Adipocyte (in vitro differentiated cells): ENCODE measurements around the gene MAPK8.
"Not testable (repeated sequence)": the region's sequence is repeated elsewhere in the genome, so short reads cannot be mapped to it uniquely, and the experiment has no call there.

Experiments
- DNase-seq: peaks from one replicate; pipeline ENCODE4 v3.0.0-alpha.2; 2015; ENCODE audit warnings: low read depth
- H3K27me3 ChIP-seq: replicated peaks from 2 replicates; pipeline ENCODE4 v1.7.0; 2013; ENCODE audit warnings: mild to moderate bottlenecking, low read length, moderate library complexity; ENCODE audit not compliant: control insufficient read depth, insufficient read depth
- H3K36me3 ChIP-seq: 2 replicates; pipeline ENCODE4 v1.7.0; 2013; ENCODE audit warnings: low read length, mild to moderate bottlenecking, moderate library complexity; ENCODE audit not compliant: control insufficient read depth, insufficient read depth, severe bottlenecking
- H3K4me1 ChIP-seq: 2 replicates; pipeline ENCODE4 v1.7.0; 2013; ENCODE audit warnings: mild to moderate bottlenecking, low read length, moderate library complexity; ENCODE audit not compliant: control insufficient read depth, insufficient read depth
- H3K4me3 ChIP-seq: 2 replicates; pipeline ENCODE4 v1.7.0; 2013; ENCODE audit warnings: mild to moderate bottlenecking, low read length, moderate library complexity
- H3K9ac ChIP-seq: 2 replicates; pipeline ENCODE4 v1.7.0; 2013; ENCODE audit warnings: mild to moderate bottlenecking, low read length, moderate library complexity
- H3K9me3 ChIP-seq: 2 replicates; pipeline ENCODE4 v1.7.0; 2013; ENCODE audit warnings: mild to moderate bottlenecking, low read length, moderate library complexity; ENCODE audit not compliant: control insufficient read depth

Gene MAPK8

GRCh38 chr10:48306265-48306869, at the start of gene MAPK8:
Gene MAPK8 (plus strand): TSS chr10:48306677. CDS start chr10:48401661, 94,984 bp downstream.
- Histone ChIP-seq H3K9me3 (no peaks in the 10 kb centered on the region), H3K4me1 (peaks cover 22% of the 10 kb centered on the region), H3K27me3 (peaks cover 12% of the 10 kb centered on the region), H3K4me3 (peak within 1 kb of the TSS; percentile 89), H3K36me3 (no peaks in the 10 kb centered on the region), H3K9ac (peak within 1 kb of the TSS; percentile 89)
- DNase-seq: peak; percentile 95

GRCh38 chr10:48257407-48257961, 49.0 kb upstream of the MAPK8 start:
- Histone ChIP-seq H3K9ac (no peak overlapping the region), H3K4me1 (no peaks in the 10 kb centered on the region), H3K36me3 (no peaks in the 10 kb centered on the region), H3K9me3 (peaks cover 8% of the 10 kb centered on the region), H3K4me3 (no peak overlapping the region), H3K27me3 (peaks cover 7% of the 10 kb centered on the region)
- no peak for DNase-seq

- no peak for DNase-seq
- no peaks in the 10 kb centered on the region for H3K4me1 ChIP-seq
- peaks cover 7% of the 10 kb centered on the region for H3K27me3 ChIP-seq
- H3K9ac ChIP-seq: no peak overlapping the region
- no peaks in the 10 kb centered on the region for H3K36me3 ChIP-seq
- H3K4me3 ChIP-seq: no peak overlapping the region
- peaks cover 8% of the 10 kb centered on the region for H3K9me3 ChIP-seq
Observed at GRCh38 chr10:48258105-48258504, 48.4 kb upstream of the MAPK8 start.

DNA sequence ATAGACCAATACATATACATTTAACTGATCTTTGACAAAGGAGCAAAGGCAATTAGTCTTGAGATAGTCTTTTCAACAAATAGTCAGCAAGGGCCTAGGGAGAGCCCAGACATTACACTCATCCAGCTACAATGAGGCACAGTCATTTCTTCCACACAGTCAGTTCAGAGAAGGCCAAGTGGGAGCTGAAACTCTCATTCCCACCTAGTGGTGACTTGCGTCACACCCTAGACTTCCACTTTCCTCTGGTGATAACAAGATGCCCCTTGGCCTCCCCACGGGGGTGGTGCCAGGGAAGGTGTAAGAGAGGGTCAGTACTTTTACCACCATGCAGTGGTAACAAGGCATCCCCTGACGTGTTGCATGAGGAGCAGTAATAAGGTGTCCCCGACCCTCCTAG, 39.9 kb upstream of the MAPK8 start:
- Histone ChIP-seq H3K9me3 (peaks cover 3% of the 10 kb centered on the region), H3K4me3 (no peak overlapping the region), H3K9ac (no peak overlapping the region), H3K27me3 (peaks cover 21% of the 10 kb centered on the region), H3K36me3 (no peaks in the 10 kb centered on the region), H3K4me1 (no peaks in the 10 kb centered on the region)
- no peak for DNase-seq

DNA sequence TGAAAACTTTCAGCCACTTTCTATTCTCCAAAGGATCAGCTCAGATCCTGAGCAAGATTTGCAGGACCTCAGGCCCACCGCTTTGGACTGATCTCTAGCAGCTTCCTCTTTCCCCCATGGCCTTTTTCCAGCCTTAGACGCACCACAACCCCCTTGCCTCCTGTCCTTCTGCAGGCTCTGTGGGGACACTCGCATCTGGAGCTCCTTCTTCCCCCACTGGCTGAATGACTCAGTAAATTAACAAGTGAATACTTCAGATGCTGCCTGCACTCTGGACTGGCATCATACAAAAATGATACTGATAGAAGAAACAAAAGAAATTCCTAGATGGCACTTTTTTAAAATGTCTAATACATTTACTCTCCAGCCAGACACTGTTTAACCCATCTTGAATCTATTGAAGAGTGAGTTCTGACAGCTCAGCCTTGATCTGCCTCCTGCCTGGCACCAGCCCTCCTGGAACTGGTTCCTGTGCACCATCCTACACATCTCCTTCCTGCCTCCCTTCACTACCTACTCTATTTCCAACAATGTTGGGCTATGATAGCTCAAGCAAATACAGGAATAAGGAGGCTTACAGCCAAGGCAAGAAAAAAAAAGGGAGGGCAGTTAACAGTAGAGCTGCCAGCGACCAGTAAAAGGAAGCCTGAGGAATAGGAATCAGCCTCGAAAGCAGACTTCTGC, 35.3 kb upstream of the MAPK8 start:
- Histone ChIP-seq H3K4me3 (no peak overlapping the region), H3K9ac (no peak overlapping the region), H3K4me1 (no peaks in the 10 kb centered on the region), H3K27me3 (peaks cover 48% of the 10 kb centered on the region), H3K9me3 (peaks cover 3% of the 10 kb centered on the region), H3K36me3 (no peaks in the 10 kb centered on the region)
- DNase-seq: no peak

- Histone ChIP-seq H3K9me3 (peaks cover 3% of the 10 kb centered on the region), H3K36me3 (no peaks in the 10 kb centered on the region), H3K4me1 (no peaks in the 10 kb centered on the region), H3K9ac (no peak overlapping the region), H3K27me3 (peaks cover 48% of the 10 kb centered on the region), H3K4me3 (no peak overlapping the region)
- DNase-seq: no peak
Observed at GRCh38 chr10:48272682-48273081, 33.8 kb upstream of the MAPK8 start.

- H3K27me3 ChIP-seq: peaks cover 48% of the 10 kb centered on the region
- no peaks in the 10 kb centered on the region for H3K36me3 ChIP-seq
- no peak overlapping the region for H3K9ac ChIP-seq
- H3K4me1 ChIP-seq: no peaks in the 10 kb centered on the region
- no peak for DNase-seq
- H3K4me3 ChIP-seq: no peak overlapping the region
- peaks cover 4% of the 10 kb centered on the region for H3K9me3 ChIP-seq
Observed at GRCh38 chr10:48273741-48274140, 32.7 kb upstream of the MAPK8 start.

DNA sequence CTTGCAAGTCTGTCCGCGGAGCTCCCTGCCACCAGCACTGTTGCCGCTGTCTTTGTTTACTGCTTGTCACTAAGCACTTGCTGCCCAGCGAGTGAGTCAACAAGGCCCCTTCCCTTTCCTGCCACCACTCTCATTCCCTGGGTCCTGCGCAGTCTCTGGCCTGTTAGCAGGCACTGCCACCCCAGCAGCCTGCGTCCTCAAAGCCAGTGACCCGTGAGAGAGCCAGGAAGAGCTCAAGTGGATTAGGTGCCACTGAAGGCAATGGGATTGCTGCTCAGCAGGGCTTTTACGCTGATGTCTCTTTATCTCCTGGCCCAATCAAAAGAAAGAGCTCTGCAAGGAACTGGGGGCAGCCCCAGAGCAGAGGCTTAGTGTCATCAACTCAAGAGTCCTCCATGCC, 31.8 kb upstream of the MAPK8 start, which contains the start of gene FRMPD2:
Gene FRMPD2, minus strand, starts transcription at position 61 of the 400 bp plus-strand sequence. CDS start 129 bp downstream, outside the sequence.
- H3K4me1 ChIP-seq: no peaks in the 10 kb centered on the region
- H3K27me3 ChIP-seq: peaks cover 43% of the 10 kb centered on the region
- H3K4me3 ChIP-seq: no peak within 1 kb of the TSS
- H3K9ac ChIP-seq: no peak within 1 kb of the TSS
- DNase-seq: no peak
- H3K9me3 ChIP-seq: peaks cover 4% of the 10 kb centered on the region
- H3K36me3 ChIP-seq: no peaks in the 10 kb centered on the region

- H3K27me3 ChIP-seq: peaks cover 21% of the 10 kb centered on the region
- H3K4me3 ChIP-seq: no peak overlapping the region
- peaks cover 4% of the 10 kb centered on the region for H3K9me3 ChIP-seq
- no peaks in the 10 kb centered on the region for H3K36me3 ChIP-seq
- no peak for DNase-seq
- H3K4me1 ChIP-seq: no peaks in the 10 kb centered on the region
- H3K9ac ChIP-seq: no peak overlapping the region
Observed at GRCh38 chr10:48277093-48277492, 29.4 kb upstream of the MAPK8 start.

GRCh38 chr10:48279081-48279751, 27.3 kb upstream of the MAPK8 start:
- no peak overlapping the region for H3K9ac ChIP-seq
- H3K4me1 ChIP-seq: no peaks in the 10 kb centered on the region
- no peak overlapping the region for H3K4me3 ChIP-seq
- DNase-seq: no peak
- peaks cover 11% of the 10 kb centered on the region for H3K9me3 ChIP-seq
- H3K27me3 ChIP-seq: peaks cover 14% of the 10 kb centered on the region
- H3K36me3 ChIP-seq: no peaks in the 10 kb centered on the region

DNA sequence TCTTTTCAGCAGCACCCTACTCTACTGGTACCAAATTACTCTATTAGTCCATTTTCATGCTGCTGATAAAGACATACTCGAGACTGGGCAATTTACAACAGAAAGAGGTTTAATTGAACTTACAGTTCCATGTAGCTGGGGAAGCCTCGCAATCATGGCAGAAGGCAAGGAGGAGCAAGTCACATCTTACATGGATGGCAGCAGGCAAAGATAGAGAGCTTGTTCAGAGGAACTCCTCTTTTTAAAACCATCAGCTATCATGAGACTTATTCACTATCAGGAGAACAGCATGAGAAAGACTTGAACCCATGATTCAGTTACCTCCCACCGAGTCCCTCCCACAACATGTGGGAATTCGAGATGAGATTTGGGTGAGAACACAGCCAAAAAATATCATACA, 24.8 kb upstream of the MAPK8 start:
- not testable (repeated sequence) for DNase-seq, H3K4me3 ChIP-seq, H3K9ac ChIP-seq, H3K4me1 ChIP-seq, H3K36me3 ChIP-seq
- Histone ChIP-seq H3K27me3 (peaks cover 23% of the 10 kb centered on the region), H3K9me3 (peaks cover 12% of the 10 kb centered on the region)
